ENCODE measurements around the gene MLLT3. TPM values are rescaled to one million over a fixed set of nuclear protein-coding genes. Genes with fewer than 3 reads are reported as not detected.
"Not testable (repeated sequence)": the region's sequence is repeated elsewhere in the genome, so short reads cannot be mapped to it uniquely, and the experiment has no call there.

MLLT3 gene
- 32.4 TPM for polyA plus RNA-seq (ENCODE audit: insufficient read length)
- long read RNA-seq, donor 1, partial matches to known transcripts: 12 of 12 reads
- long read RNA-seq, donor 1, other reads (novel, unspliced or antisense): 0 of 12 reads
- long read RNA-seq, donor 2, full-length matches to known transcripts: 1 of 15 reads
- long read RNA-seq, donor 2, partial matches to known transcripts: 14 of 15 reads
- long read RNA-seq, donor 2, other reads (novel, unspliced or antisense): 0 of 15 reads
- long read RNA-seq, donor 3, full-length matches to known transcripts: 1 of 1 reads
- long read RNA-seq, donor 3, partial matches to known transcripts: 0 of 1 reads
- long read RNA-seq, donor 3, other reads (novel, unspliced or antisense): 0 of 1 reads
- long read RNA-seq, donor 4: 0 reads
- long read RNA-seq, donor 5, full-length matches to known transcripts: 3 of 3 reads
- long read RNA-seq, donor 5, partial matches to known transcripts: 0 of 3 reads
- long read RNA-seq, donor 5, other reads (novel, unspliced or antisense): 0 of 3 reads
- long read RNA-seq, donor 6, partial matches to known transcripts: 5 of 5 reads
- long read RNA-seq, donor 6, other reads (novel, unspliced or antisense): 0 of 5 reads
- long read RNA-seq, donor 7, full-length matches to known transcripts: 6 of 14 reads
- long read RNA-seq, donor 7, partial matches to known transcripts: 8 of 14 reads
- long read RNA-seq, donor 7, other reads (novel, unspliced or antisense): 0 of 14 reads
- long read RNA-seq, donor 8: 0 reads

DNA sequence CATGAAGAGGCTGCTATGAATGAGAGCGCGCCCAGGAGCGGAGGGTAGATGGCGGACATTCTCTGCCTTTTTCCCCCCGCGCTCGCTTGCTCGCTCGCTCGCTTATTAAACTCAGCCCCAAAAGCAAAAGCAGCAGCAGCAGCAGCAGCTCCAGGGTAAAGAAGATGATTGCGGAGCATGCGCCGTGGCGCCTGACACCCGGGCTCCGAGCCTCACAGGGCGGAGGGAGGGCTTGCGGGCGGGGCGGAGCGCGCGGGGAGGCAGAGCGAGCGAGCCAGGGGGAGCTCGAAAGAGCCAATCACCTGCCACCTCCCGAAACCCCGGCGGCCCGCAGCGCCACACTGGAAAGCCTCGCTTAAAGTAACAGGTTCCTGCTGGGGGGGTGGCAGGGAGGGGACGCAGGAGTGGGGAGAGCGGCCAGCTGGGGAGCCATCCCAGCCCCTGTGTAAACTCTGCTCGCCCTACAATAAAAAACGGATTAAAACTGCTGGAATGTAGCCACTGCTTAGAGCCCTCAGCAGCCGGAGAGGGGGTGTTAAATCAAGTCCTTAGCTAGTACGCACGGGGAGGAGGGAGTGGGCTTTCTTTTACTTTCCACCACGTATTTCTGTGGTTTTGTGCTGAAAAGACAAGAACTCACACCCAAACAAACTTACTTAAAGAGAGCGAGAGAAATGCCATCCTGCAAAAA is at the start of gene MLLT3:
Gene MLLT3 (minus strand): TSS at position 170 of the 691 bp plus-strand sequence.
- DNase-seq: peak; percentile 90

DNA sequence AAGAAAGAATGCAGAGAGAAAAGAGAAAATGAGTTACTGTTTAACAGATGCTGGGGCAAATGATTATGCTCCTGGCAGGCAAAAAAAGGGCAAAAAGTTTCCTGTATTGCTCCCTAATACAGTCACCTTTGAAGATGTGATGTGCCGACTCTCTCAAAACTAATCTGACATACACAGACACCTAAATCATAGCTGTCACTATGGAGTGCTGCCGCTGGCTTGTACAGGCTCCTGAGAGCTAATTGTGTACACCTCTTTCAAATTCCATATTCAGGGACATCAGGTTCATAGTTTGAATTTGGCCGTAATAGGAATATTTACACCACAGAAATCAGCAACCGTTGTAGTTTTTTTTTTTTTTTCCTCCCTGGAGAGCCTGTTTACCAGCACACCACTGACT is 49.3 kb upstream of the MLLT3 start:
- DNase-seq: no peak

DNA sequence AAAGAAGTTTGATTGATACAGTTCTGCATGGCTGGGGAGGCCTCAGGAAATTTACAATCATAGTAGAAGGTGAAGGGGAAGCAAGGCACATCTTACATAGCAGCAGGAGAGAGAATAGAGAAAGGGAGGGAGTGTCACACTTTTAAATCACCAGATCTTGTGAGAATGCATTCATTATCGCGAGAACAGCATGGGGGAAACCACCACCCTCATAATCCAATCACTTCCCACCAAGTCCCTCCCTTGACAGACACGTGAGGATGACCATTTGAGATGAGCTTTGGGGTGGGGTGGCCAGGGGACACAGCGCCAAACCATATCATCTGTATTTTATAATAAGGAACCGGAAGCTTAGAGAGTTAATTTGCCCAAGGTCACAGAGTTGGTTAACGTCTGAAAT is 48.1 kb upstream of the MLLT3 start:
- no peak for DNase-seq

DNA sequence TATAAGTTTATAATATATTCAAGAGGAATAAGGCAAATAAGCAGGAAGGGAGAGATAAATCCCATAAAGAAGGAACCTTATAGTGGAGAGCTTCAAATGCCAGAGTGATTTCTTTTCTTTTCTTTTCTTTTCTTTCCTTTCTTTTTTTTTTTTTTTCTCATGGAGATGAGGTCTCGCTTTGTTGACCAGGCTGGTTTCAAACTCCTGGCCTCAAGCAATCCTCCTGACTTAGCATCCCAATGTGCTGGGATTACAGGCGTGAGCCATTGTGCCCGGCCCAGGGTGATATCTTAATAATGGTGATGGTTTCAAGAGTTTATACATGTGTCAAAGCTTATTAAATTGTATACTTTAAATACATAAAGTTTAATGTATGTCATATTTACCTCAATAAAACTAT is 42.2 kb upstream of the MLLT3 start:
- DNase-seq: no peak

DNA sequence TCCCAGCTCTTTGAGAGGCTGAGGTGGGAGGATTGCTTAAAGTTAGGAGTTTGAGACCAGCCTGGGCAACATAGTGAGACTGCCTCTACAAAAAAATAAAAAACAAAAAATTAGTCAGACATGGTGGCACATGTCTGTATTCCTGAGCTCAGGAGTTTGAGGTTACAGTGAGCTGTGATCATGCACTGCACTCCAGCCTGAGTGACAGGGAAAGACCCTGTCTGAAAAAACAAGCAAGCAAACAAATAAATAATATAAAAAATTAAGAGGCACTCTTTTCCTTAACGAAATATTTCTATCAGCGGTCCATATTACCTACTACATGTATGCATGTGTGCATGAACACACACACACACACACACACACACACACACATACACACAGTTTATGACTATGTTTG is 40.8 kb upstream of the MLLT3 start:
- no peak for DNase-seq

DNA sequence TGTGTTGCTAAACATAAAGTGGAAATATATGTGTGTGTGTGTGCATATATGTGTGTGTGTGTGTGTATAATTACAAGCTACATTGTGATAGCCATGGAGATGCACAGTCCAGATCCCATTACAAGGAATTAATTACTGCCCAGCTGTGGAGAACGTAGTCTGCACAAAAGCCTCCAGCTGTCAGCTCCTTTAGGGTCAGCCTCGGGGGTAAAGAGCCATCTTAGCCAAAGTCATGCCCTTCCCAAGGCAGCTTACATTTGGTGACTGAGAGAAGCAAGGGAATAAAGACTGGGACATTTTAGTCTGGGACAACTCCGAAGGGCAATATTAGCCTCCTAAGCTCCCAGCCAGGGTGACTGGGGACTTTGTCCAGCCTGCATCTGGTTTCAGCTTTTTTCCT is 39.9 kb upstream of the MLLT3 start:
- no peak for DNase-seq

DNA sequence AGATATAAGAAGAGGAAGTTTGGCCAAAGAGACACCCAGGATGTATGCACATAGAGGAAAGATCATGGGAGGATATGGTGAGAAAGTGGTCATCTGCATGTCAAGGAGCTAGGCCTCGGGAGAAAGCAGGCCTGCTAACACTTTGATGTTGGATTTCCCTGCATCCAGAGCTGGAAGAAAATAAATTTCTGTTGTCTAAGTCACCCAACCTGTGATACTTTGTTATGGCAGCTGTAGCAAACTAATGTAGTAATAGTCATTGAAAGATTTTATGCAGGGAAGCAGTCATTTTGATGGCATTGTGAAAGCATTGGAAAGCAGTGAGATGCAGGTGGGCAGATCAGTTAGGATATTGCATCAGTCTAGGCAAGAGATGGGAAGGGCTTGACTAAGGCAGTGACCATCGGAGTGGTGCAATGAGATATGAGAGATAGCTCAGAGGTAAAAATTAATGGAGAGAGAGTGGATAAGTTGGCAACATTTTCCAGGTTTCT is 37.2 kb upstream of the MLLT3 start:
- no peak for DNase-seq

DNA sequence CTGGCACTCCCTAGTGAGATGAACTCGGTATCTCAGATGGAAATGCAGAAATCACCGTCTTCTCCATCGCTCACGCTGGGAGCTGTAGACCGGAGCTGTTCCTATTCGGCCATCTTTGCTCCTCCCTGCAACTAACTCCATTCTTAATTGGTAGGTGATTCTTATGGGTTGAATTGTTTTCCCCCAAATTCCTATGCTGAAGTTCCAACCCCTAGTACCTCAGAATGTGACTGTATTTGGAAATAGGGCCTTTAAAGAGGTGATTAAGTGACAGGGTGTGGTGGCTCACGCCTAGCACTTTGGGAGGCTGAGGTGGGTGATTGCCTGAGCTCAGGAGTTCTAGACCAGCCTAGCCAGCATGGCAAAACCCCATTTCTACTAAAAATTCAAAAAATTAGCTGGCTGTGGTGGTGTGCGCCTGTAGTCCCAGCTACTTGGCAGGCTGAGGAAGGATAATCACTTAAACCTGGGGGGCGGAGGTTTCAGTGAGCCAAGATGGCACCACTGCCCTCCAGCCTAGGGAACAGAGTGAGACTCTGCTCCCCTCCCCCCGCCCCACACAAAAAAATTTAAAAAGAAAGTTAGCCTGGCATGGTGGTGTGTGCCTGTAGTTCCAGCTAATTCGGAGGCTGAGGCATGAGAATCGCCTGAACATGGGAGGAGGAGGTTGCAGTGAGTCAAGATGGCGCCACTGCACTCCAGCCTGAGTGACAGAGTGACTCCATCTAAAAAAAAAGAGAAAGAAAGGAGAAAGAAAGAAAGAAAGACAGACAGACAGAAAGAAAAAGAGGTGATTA is 36.6 kb upstream of the MLLT3 start:
- DNase-seq: no peak

DNA sequence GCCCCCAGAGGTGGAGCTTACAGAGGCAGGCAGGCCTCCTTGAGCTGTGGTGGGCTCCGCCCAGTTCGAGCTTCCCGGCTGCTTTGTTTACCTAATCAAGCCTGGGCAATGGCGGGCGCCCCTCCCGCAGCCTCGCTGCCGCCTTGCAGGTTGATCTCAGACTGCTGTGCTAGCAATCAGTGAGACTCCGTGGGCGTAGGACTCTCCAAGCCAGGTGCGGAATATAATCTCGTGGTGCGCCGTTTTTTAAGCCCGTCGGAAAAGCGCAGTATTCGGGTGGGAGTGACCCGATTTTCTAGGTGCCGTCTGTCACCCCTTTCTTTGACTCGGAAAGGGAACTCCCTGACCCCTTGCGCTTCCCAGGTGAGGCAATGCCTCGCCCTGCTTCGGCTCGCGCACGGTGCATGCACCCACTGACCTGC is 36.0 kb upstream of the MLLT3 start:
- DNase-seq: not testable (repeated sequence)

DNA sequence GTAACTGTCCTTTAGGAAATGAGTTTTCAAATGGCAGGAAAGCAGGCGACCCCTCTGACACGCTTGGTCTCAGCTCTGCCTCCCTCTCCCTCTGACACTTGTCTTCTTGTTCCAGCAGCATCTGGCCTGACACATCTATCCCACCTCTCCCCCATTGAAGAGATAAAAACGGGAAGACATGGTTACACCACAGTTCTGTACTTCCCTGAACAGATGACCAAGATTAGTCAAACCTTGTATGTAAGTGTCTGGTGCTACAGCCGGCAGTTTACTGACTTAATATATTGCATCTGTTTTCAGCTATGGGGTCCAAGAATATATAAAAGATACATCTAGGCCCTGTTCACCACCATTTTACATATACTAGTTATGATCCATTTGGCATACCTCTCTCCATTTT is 29.6 kb upstream of the MLLT3 start:
- DNase-seq: no peak

DNA sequence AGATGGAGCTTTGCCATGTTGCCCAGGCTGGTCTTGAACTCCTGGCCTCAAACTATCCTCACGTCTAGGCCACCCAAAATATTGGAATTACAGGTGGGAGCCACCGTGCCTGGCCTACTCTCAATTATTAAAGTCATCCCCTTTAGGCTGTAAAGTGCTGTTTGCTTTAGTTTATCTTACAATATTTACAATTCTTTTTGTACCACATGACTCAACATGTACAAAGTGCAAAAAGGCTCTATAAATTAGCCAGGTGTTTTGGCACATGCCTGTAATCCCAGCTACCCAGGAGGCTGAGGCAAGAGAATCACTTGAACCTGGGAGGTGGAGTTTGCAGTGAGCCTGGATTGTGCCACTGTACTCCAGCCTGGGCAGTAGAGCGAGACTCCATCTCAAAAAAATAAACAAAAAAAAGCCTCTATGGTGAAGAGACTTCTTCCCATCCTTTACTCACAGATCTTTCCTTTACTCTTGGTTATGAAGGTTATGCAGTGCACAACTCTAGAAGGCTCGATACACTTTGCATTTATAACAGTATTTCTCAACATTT is 28.5 kb upstream of the MLLT3 start:
- no peak for DNase-seq

DNA sequence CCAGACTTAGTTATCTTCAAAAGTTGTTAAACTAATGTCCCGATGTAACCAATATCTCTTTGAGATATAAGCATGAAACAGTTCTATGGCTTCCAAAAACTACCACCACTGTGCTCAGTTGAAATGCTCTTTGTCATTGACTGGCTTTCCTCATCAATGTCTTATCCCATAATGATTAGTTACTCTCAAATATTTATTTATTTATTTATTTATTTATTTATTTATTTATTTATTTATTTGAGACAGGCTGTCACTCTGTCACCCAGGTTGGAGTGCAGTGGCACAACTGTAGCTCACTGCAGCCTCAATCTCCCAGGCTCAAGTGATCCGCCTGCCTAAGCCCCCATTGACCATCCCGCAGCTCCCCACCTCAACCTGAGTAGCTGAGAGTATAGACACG is 28.0 kb upstream of the MLLT3 start:
- DNase-seq: no peak

DNA sequence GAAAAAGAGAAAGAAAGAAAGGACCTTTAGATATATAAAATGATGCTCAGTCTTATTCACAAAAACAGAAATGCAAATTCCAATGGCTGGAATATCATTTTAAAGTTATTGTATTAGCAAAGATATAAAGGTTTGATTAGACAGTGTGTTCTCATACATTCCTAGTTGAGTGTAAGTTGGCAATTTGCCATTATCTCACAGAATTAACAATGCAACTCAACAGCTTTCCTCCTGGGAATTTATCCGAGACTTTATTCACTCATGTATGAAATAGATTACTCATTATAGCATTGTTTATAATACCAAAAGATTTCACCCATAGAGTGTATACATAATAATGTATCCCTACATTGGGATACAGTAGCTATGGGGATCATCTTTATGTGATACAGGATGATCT is 27.1 kb upstream of the MLLT3 start:
- no peak for DNase-seq

DNA sequence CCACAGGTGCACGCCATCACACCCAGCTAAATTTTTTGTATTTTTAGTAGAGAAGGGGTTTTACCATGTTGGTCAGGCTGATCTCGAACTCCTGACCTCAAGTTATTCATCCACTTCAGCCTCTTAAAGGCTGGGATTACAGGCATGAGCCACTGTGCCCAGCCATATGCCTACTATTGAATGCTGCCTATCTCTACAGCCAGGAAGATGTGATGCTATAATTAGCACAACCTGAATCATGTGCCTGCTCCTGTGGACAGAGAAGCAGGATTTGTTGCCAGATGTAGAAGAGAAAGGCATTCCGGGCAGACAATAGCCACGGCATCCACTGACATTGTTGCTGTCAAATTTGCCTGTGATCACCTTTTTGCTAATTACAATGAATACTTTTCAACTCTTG is 24.4 kb upstream of the MLLT3 start:
- no peak for DNase-seq

DNA sequence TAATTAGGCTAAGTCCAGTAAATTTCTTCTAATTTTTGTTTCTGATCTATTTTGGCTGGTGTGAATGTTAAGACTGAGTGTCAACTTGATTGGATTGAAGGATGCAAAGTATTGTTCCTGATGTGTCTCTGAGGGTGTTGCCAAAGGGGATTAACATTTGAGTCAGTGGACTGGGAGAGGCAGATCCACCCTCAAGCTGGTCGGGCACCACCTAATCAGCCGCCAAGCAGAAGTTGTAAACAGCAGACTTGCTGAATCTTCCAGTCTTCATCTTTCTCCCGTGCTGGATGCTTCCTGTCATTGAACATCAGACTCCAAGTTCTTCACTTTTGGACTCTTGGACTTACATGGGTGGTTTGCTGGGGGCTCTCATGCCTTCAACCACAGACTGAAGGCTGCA is 21.4 kb upstream of the MLLT3 start:
- no peak for DNase-seq

DNA sequence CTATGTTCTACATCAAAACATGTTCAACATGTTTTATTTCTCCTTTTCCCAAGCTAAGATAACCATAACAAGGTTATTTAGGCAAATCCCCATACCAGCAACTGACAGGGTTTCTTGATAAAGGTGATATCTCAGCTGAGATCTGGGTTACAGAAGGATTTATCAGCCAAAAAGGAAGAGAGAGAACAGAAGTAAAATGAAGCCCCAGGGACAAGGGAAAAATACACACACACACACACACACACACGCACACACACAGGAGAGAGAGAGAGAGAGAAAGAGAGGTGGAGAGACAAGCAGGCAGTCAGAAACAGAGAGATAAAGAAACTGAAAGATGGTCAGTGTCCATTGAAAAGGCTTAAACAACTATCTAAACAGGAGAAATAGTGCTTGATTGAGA is 19.7 kb upstream of the MLLT3 start:
- no peak for DNase-seq

DNA sequence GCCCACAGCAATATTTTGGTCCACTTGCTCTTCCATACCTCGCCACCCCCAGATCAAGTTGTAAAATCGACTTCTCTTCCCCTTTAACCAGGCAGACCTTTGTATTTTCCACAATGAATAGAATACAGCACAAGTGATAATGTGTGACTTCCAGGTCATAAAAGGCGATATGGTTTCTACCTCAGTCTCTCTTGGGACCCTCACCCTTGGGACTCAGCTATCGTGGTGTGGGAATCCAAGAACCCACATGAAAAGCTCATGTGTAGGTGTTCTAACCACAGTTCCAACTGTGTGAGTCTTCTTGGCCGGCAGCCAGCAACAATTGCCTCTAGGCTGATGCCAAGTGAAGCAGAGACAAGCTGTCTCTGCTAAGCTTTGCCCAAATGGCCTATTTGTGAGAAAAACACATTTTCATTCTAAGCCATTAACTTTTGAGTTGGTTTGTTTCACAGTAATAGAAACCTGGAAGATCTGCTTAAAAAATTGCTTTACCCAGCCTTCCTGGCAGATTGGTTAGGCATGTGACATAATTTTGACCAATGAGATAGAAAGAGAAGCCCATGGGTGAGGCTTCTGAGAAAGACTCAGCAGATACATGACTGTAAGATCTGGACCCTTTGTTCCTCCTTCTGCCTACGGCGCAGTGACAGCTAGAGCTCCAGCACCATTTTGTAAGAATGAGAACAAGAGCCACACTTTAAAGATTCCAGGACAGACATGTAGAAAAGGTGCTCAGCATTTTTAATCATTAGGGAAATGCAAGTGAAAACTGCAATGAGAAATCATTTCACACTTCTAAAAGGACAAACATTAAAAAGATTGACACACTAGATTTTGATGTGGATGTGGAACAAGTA is 18.3 kb upstream of the MLLT3 start:
- DNase-seq: no peak

DNA sequence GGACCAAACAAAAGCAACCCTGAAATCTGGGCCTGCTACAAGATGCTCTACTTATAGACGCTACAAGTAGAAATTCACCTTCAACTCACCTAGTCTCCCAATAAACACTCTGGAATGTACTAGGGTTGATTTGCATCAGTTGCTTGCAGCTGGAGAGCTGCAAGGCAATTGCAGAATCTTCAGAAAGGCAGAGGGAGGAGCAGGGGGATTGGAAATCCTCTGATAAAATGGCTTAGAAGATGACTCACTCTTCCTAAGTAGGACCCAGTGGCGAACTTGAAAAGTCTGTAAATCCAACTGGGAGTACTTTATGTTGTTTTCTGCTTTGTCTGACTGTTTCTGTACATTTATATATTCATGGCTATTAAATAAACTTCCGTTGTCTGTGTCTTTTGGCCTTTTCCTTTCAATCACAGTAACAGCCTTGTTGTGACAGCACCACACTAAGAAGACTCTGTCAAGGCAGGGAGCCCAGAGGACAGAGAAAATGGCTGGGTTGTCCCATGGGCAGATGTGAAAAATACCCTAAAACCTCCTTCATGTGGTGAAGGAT is 14.7 kb upstream of the MLLT3 start:
- no peak for DNase-seq

DNA sequence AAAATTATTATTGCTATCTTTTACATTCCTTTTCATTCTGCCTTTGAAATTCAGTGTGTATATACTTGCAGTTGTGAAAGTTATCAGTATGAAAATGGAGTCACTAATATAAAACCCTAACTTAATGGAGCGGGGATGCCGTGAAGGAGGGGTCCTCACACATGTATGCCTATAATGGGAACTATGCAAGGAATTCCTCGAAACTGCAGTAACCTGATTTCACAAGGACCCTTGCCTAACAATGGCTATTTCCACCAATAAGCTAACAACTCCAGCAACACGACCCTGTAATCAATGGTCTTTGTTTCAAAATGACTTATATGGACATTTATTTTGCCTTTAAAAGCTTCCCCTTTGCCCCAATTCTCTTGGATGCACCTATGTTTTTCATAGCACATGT is 12.6 kb upstream of the MLLT3 start:
- DNase-seq: no peak

DNA sequence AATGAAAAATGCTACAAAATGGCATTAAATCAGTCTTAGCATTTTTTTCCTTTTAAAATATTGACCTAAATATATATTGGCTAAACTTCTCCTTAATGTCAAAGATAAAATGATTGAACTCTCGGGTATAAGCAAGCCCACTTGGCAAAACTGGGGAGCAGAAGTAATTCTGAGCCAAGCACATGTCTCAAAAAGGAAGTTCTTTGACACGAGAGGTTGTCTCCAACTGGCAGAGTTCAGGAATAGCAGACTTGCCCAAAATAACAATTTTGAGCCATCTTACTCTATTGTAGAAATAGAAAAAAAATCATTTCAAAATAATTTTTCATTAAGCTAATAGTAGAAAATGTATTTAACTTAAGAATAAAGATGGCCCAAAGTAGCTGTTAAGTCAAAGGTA is 10.4 kb upstream of the MLLT3 start:
- DNase-seq: no peak

All from left kidney (tissue), 8 donors.